Body of pancreas (tissue), 4 donors: ENCODE data around the gene CFAP299.

Experiments
- CTCF ChIP-seq, 7 experiments: fragments of 450-650 bp in 4 of 7; fragments of 200-600 bp in 3 of 7; sonication (generic) in 3 of 7; IDR thresholded peaks; one replicate each; pipeline ENCODE4 v1.5.1; 2016 to 2019; ENCODE audit warnings: antibody characterized with exemption in 7 of 7
- POLR2A ChIP-seq, 3 donors: fragments of 450-650 bp; IDR thresholded peaks; one replicate each; pipeline ENCODE4 v1.6.1; 2016; ENCODE audit warnings: antibody characterized with exemption in 3 of 3, mild to moderate bottlenecking in 2 of 3

- TF ChIP-seq CTCF (IDR thresholded peaks at IDR 0.05) = no peak
- TF ChIP-seq POLR2A (IDR thresholded peaks at IDR 0.05) = no peak
These were observed 503.8 kb downstream of the CFAP299 start for GRCh38 chr4:80839281-80839680.
